ENCODE data around the gene SLC30A7. TPM values are rescaled to one million over a fixed set of nuclear protein-coding genes. Genes with fewer than 3 reads are reported as not detected.

SLC30A7 gene
- total and polyA plus RNA-seq, 2 of the 13 experiments (the other 11 are each of a cell fraction or from before 2014, with no cell fraction given): 8.3 to 40.8 TPM

DNA sequence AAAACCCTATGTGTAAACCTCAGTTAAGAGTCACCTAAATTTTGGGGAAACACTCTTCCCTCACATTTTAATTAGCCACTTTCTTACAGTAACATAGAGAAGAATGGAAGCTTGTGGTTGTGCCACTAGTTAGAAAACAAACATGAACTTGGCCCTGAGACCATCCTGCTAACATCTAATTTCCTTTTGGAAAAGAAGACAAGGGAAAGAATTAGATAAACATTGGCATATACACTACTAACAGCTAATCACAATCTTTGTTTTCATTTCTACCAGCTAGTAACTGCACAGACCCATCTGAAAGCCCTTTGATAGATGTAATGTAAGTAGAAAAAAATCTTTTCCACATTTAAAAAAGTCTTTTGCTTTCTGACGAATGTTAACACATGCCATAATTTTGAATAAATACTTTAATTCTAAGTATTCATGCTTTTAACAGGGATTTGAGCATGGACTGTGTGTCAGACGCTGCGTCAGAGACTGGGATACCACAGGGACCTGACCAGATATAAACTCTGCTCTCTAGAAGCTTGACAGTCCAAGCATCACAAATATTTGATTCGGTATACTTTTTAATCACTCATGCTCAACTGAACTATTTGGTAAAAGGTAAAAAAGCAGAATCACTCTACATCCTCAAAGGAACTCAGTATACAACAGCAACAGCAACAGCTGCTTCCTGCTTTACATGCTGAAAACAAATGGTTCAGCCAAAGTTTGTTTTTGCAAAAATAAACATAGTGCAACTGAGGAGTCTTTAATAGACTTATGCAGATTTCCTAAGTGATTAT lies 99.5 kb downstream of the SLC30A7 start (continued):
- TF ChIP-seq, protein P1, sequence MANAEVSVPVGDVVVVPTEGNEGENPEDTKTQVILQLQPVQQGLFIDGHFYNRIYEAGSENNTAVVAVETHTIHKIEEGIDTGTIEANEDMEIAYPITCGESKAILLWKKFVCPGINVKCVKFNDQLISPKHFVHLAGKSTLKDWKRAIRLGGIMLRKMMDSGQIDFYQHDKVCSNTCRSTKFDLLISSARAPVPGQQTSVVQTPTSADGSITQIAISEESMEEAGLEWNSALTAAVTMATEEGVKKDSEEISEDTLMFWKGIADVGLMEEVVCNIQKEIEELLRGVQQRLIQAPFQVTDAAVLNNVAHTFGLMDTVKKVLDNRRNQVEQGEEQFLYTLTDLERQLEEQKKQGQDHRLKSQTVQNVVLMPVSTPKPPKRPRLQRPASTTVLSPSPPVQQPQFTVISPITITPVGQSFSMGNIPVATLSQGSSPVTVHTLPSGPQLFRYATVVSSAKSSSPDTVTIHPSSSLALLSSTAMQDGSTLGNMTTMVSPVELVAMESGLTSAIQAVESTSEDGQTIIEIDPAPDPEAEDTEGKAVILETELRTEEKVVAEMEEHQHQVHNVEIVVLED (CRISPR knock-in tag; IDR thresholded peaks at IDR 0.05; ENCODE audit: borderline replicate concordance): no peak
- TF ChIP-seq PPARG (CRISPR knock-in tag; conservative IDR thresholded peaks at IDR 0.05) (no peak), ZNF569 (CRISPR knock-in tag; IDR thresholded peaks at IDR 0.05; ENCODE audit: borderline replicate concordance) (no peak), KDM5B (CRISPR knock-in tag; IDR thresholded peaks at IDR 0.05; ENCODE audit: borderline replicate concordance) (no peak), SIN3A (IDR thresholded peaks at IDR 0.05; ENCODE audit: borderline replicate concordance, low read depth, low read length) (no peak)
- TF ChIP-seq, protein P2, sequence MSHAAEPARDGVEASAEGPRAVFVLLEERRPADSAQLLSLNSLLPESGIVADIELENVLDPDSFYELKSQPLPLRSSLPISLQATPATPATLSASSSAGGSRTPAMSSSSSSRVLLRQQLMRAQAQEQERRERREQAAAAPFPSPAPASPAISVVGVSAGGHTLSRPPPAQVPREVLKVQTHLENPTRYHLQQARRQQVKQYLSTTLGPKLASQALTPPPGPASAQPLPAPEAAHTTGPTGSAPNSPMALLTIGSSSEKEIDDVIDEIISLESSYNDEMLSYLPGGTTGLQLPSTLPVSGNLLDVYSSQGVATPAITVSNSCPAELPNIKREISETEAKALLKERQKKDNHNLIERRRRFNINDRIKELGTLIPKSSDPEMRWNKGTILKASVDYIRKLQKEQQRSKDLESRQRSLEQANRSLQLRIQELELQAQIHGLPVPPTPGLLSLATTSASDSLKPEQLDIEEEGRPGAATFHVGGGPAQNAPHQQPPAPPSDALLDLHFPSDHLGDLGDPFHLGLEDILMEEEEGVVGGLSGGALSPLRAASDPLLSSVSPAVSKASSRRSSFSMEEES (CRISPR knock-in tag; IDR thresholded peaks at IDR 0.05): no peak

DNA sequence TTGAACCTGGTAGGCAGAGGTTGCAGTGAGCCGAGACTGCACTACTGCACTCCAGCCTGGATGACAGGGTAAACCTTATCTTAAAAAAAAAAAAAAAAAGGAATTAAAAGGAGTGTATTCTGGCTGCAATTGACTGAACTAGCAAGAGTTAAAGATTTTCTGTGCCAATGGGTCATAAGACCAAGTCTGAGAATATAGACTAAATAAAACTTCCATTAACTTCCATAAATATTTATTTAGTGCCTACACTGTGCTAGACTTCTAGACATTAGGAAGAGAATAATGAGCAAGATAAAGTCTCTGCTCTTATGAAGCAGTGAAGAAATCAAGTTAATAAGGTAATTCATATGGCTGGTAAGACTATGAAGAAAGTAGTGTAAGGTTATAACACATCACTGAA lies 102.5 kb downstream of the SLC30A7 start:
- Histone ChIP-seq H3K27me3 (ENCODE audit: control insufficient read depth in 1 of 2, insufficient read depth in 2 of 2, low read length in 2 of 2) (no peaks in the 10 kb centered on the region), H2AFZ (ENCODE audit: low read length) (no peak overlapping the region), H3K79me2 (ENCODE audit: insufficient read depth, low read length) (no peaks in the 10 kb centered on the region), H3K36me3 (replicated peaks in 1 of 2; ENCODE audit: control insufficient read depth in 1 of 2, insufficient read depth in 2 of 2, low read length in 2 of 2) (peaks cover 0 to 18% of the 10 kb centered on the region in 2 experiments; a peak in 2 of 5 replicates), H3K4me2 (ENCODE audit: low read depth, low read length) (no peak overlapping the region), H3K9ac (ENCODE audit: insufficient read depth, low read depth, low read length) (no peak overlapping the region), H3K27ac (ENCODE audit: extremely low read length, insufficient read depth, low read length) (no peak overlapping the region), H3K9me3 (ENCODE audit: low read length) (no peaks in the 10 kb centered on the region), H3K4me3 (replicated peaks in 1 of 3; ENCODE audit: insufficient read depth in 1 of 3, low read depth in 2 of 3, low read length in 3 of 3) (no peak overlapping the region), H3K4me1 (ENCODE audit: insufficient read depth, low read length) (peaks cover 19% of the 10 kb centered on the region), H4K20me1 (ENCODE audit: insufficient read depth, low read length) (no peaks in the 10 kb centered on the region)
- FAIRE-seq: no peak
- DNase-seq (ENCODE audit: low spot score): no peak
- ChIA-PET CTCF (ENCODE audit: low intra/inter-chr PET ratio, low total read pairs) (no interaction called here), POLR2A (no interaction called here)
- BruUV-seq (replicated peaks): no TSS peak
- ATAC-seq: no peak
- intact Hi-C loops (cut with micrococcal nuclease; ENCODE audit: unreplicated experiment): no loop called here
- in situ Hi-C loops (cut with HindIII; ENCODE audit: extremely low pct_ligation_motif_present, low pct_unique_long_range_greater_than_20kb): no loop called here
- 88% methylated on average over 1 of the region's 1 CpG for WGBS (ENCODE audit: low lambda C conversion rate)
- TF ChIP-seq, protein P3, sequence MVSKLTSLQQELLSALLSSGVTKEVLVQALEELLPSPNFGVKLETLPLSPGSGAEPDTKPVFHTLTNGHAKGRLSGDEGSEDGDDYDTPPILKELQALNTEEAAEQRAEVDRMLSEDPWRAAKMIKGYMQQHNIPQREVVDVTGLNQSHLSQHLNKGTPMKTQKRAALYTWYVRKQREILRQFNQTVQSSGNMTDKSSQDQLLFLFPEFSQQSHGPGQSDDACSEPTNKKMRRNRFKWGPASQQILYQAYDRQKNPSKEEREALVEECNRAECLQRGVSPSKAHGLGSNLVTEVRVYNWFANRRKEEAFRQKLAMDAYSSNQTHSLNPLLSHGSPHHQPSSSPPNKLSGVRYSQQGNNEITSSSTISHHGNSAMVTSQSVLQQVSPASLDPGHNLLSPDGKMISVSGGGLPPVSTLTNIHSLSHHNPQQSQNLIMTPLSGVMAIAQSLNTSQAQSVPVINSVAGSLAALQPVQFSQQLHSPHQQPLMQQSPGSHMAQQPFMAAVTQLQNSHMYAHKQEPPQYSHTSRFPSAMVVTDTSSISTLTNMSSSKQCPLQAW (CRISPR knock-in tag; IDR thresholded peaks at IDR 0.05): no peak
- TF ChIP-seq SP2 (CRISPR knock-in tag; IDR thresholded peaks at IDR 0.05): no peak
- TF ChIP-seq, protein P4, sequence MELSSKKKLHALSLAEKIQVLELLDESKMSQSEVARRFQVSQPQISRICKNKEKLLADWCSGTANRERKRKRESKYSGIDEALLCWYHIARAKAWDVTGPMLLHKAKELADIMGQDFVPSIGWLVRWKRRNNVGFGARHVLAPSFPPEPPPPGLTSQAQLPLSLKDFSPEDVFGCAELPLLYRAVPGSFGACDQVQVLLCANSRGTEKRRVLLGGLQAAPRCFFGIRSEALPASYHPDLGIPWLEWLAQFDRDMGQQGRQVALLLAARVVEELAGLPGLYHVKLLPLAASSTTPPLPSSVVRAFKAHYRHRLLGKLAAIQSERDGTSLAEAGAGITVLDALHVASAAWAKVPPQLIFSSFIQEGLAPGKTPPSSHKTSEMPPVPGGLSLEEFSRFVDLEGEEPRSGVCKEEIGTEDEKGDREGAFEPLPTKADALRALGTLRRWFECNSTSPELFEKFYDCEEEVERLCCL (CRISPR knock-in tag; IDR thresholded peaks at IDR 0.05; ENCODE audit: borderline replicate concordance): no peak
- TF ChIP-seq, protein P5, sequence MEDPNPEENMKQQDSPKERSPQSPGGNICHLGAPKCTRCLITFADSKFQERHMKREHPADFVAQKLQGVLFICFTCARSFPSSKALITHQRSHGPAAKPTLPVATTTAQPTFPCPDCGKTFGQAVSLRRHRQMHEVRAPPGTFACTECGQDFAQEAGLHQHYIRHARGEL (CRISPR knock-in tag; IDR thresholded peaks at IDR 0.05): no peak
- TF ChIP-seq, protein P6, sequence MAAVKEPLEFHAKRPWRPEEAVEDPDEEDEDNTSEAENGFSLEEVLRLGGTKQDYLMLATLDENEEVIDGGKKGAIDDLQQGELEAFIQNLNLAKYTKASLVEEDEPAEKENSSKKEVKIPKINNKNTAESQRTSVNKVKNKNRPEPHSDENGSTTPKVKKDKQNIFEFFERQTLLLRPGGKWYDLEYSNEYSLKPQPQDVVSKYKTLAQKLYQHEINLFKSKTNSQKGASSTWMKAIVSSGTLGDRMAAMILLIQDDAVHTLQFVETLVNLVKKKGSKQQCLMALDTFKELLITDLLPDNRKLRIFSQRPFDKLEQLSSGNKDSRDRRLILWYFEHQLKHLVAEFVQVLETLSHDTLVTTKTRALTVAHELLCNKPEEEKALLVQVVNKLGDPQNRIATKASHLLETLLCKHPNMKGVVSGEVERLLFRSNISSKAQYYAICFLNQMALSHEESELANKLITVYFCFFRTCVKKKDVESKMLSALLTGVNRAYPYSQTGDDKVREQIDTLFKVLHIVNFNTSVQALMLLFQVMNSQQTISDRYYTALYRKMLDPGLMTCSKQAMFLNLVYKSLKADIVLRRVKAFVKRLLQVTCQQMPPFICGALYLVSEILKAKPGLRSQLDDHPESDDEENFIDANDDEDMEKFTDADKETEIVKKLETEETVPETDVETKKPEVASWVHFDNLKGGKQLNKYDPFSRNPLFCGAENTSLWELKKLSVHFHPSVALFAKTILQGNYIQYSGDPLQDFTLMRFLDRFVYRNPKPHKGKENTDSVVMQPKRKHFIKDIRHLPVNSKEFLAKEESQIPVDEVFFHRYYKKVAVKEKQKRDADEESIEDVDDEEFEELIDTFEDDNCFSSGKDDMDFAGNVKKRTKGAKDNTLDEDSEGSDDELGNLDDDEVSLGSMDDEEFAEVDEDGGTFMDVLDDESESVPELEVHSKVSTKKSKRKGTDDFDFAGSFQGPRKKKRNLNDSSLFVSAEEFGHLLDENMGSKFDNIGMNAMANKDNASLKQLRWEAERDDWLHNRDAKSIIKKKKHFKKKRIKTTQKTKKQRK (IDR thresholded peaks at IDR 0.05; ENCODE audit: low read length): no peak
